ENCODE measurements around the gene CAMSAP3. TPM values are rescaled to one million over a fixed set of nuclear protein-coding genes. Genes with fewer than 3 reads are reported as not detected.

CAMSAP3 gene
- total and polyA plus RNA-seq, 10 donors: 0.28 to 1.5 (median 0.79) TPM

- H3K4me3 ChIP-seq: no peak overlapping the region
- peak in 2 of 3 donors; percentile 8 to 13 for TF ChIP-seq POLR2AphosphoS5 (IDR thresholded peaks at IDR 0.05)
- TF ChIP-seq POLR2A (IDR thresholded peaks at IDR 0.05): no peak
- 91 to 96% (median 94%) methylated on average over 30 to 48 of the region's 48 CpGs for WGBS, 5 donors
- DNase-seq: no peak
- peaks cover 0 to 30% (median 14%) of the 10 kb centered on the region in 6 donors for H3K4me1 ChIP-seq
- intact Hi-C loops (cut with DNase I; ENCODE audit: low total_unique reads): no loop called here
- peaks cover 10 to 79% (median 62%) of the 10 kb centered on the region in 6 donors for H3K36me3 ChIP-seq
- no peaks in the 10 kb centered on the region for H3K9me3 ChIP-seq
- no peaks in the 10 kb centered on the region for H3K27me3 ChIP-seq (replicated peaks in 1 of 7)
- H3K27ac ChIP-seq: peak overlapping the region in 4 of 8 donors; percentile 63 to 74 (median 70)
These were observed 24.2 kb downstream of the CAMSAP3 start for GRCh38 chr19:7619671-7620441.

- Histone ChIP-seq H3K9me3 (no peaks in the 10 kb centered on the region), H3K4me3 (no peak overlapping the region), H3K4me1 (peaks cover 0 to 30% (median 14%) of the 10 kb centered on the region in 6 donors), H3K27ac (no peak overlapping the region), H3K27me3 (replicated peaks in 1 of 7) (no peaks in the 10 kb centered on the region), H3K36me3 (peaks cover 10 to 87% (median 71%) of the 10 kb centered on the region in 6 donors)
- intact Hi-C loops (cut with DNase I; ENCODE audit: low total_unique reads): no loop called here
- DNase-seq: no peak
- TF ChIP-seq POLR2A (IDR thresholded peaks at IDR 0.05) (no peak), CTCF (IDR thresholded peaks at IDR 0.05 in 8 of 11, conservative IDR thresholded peaks at IDR 0.05 in 3 of 11) (no peak), POLR2AphosphoS5 (IDR thresholded peaks at IDR 0.05) (peak in 1 of 3 donors; percentile 18)
- WGBS, 5 donors: 95 to 97% (median 96%) methylated on average over 37 to 57 of the region's 57 CpGs
These were observed 25.1 kb downstream of the CAMSAP3 start for GRCh38 chr19:7620442-7621412.

- no peak for TF ChIP-seq CTCF (IDR thresholded peaks at IDR 0.05 in 8 of 11, conservative IDR thresholded peaks at IDR 0.05 in 3 of 11)
- WGBS, 5 donors: 86 to 95% (median 90%) methylated on average over 13 to 16 of the region's 16 CpGs
- peaks cover 3 to 40% (median 23%) of the 10 kb centered on the region in 6 donors for H3K4me1 ChIP-seq
- DNase-seq: no peak
- no peak overlapping the region for H3K4me3 ChIP-seq
- H3K36me3 ChIP-seq: peaks cover 10 to 100% (median 81%) of the 10 kb centered on the region in 6 donors
- H3K27me3 ChIP-seq (replicated peaks in 1 of 7): no peaks in the 10 kb centered on the region
- H3K27ac ChIP-seq: no peak overlapping the region
- intact Hi-C loops (cut with DNase I; ENCODE audit: low total_unique reads): no loop called here
- no peaks in the 10 kb centered on the region for H3K9me3 ChIP-seq
These were observed 27.4 kb downstream of the CAMSAP3 start for GRCh38 chr19:7622933-7623685.

Measured in spleen (tissue), 11 donors.